HL-60 (cell line): ENCODE data around the gene MAPK11.

Source experiments
- DNase-seq, 2 experiments: peaks; one replicate each; pipeline ENCODE4 v3.0.0-alpha.2; 2010 to 2020; ENCODE audit warnings: low read depth in 1 of 2, low spot score in 1 of 2
- H3K27ac ChIP-seq: fragments of 250-450 bp; sonication (Bioruptor Pico); replicated peaks from 2 replicates; pipeline ENCODE4 v1.5.1; 2020; ENCODE audit warnings: mild to moderate bottlenecking, moderate library complexity
- H3K27me3 ChIP-seq: fragments of 250-450 bp; sonication (Bioruptor Pico); 2 replicates; pipeline ENCODE4 v1.5.1; 2021; ENCODE audit warnings: mild to moderate bottlenecking, moderate library complexity; ENCODE audit not compliant: insufficient read depth, poor library complexity, severe bottlenecking
- H3K4me3 ChIP-seq: replicated peaks from 2 replicates; pipeline ENCODE4 v1.5.1; 2011; ENCODE audit warnings: mild to moderate bottlenecking, control low read depth, low read length; ENCODE audit not compliant: insufficient read depth
- CTCF ChIP-seq: IDR thresholded peaks from one replicate; pipeline ENCODE4 v1.5.1; 2011; ENCODE audit warnings: low read length, control low read depth, inconsistent platforms; ENCODE audit not compliant: insufficient read depth
- GABPA ChIP-seq: IDR thresholded peaks from 2 replicates; pipeline ENCODE4 v1.6.1; 2012; ENCODE audit warnings: low read depth
- POLR2AphosphoS5 ChIP-seq: IDR thresholded peaks from 2 replicates; pipeline ENCODE4 v1.6.1; 2012; ENCODE audit warnings: low read depth
- REST ChIP-seq: IDR thresholded peaks from 2 replicates; pipeline ENCODE4 v1.6.1; 2012; ENCODE audit warnings: low read depth; ENCODE audit not compliant: insufficient replicate concordance
- SPI1 ChIP-seq: IDR thresholded peaks from 2 replicates; pipeline ENCODE4 v1.6.1; 2012; ENCODE audit warnings: low read depth, mild to moderate bottlenecking, borderline replicate concordance

Gene MAPK11

GRCh38 chr22:50299785-50300619, 29.8 kb upstream of the MAPK11 start:
- no peak overlapping the region for H3K4me3 ChIP-seq
- H3K27ac ChIP-seq: no peak overlapping the region
- H3K27me3 ChIP-seq: no peaks in the 10 kb centered on the region
- TF ChIP-seq POLR2AphosphoS5 (no peak), REST (no peak)
- DNase-seq: no peak

GRCh38 chr22:50298937-50299784, 29.0 kb upstream of the MAPK11 start:
- no peak for DNase-seq
- Histone ChIP-seq H3K27me3 (no peaks in the 10 kb centered on the region), H3K27ac (no peak overlapping the region), H3K4me3 (no peak overlapping the region)
- TF ChIP-seq GABPA (no peak), REST (no peak), CTCF (no peak), SPI1 (no peak), POLR2AphosphoS5 (no peak)

GRCh38 chr22:50298266-50298637, 28.1 kb upstream of the MAPK11 start:
- TF ChIP-seq GABPA (no peak), SPI1 (no peak), POLR2AphosphoS5 (no peak), REST (no peak), CTCF (no peak)
- Histone ChIP-seq H3K4me3 (no peak overlapping the region), H3K27ac (no peak overlapping the region), H3K27me3 (no peaks in the 10 kb centered on the region)
- DNase-seq: no peak
